IMR-90 (cell line): ENCODE results near the gene GPSM3. TPM values are rescaled to one million over a fixed set of nuclear protein-coding genes. Genes with fewer than 3 reads are reported as not detected.

Experiments
- ATAC-seq: fragments of 200-7000 bp; cut with Tn5 transposase; 2 replicates; pipeline ENCODE4 v1.9.1; 2020; ENCODE audit warnings: low read depth, mild to moderate bottlenecking, moderate library complexity
- BruUV-seq: library from RNA; stranded (reverse); fragments of 400-500 nt; replicated peaks from 2 replicates; lab custom pipeline; 2021; lab: Mats Ljungman, UMichigan
- CTCF ChIA-PET: fragments of 300-600 bp; formaldehyde crosslinking; extraction: SDS; loops from one replicate; lab custom pipeline; 2021; ENCODE audit warnings: antibody characterized with exemption; lab: Yijun Ruan, JAX
- POLR2A ChIA-PET: fragments of 300-600 bp; sonication (Branson Sonifier 250); formaldehyde crosslinking; loops from one replicate; lab custom pipeline; 2022; ENCODE audit warnings: antibody characterized with exemption; ENCODE audit not compliant: unreplicated experiment; lab: Charles Lee
- DNase-seq: peaks from one replicate; pipeline ENCODE4 v3.0.0; 2013
- H2AFZ ChIP-seq: replicated peaks from 2 replicates; pipeline ENCODE3; 2013; ENCODE audit warnings: low read length, mild to moderate bottlenecking; ENCODE audit not compliant: poor library complexity
- H2AK5ac ChIP-seq: 2 replicates; pipeline ENCODE4 v1.6.1; 2013; ENCODE audit warnings: low read depth, low read length, inconsistent platforms
- H2AK9ac ChIP-seq: replicated peaks from 2 replicates; pipeline ENCODE3; 2013; ENCODE audit warnings: mild to moderate bottlenecking, low read depth, low read length, moderate library complexity; ENCODE audit not compliant: poor library complexity
- H2BK120ac ChIP-seq: 2 replicates; pipeline ENCODE4 v1.6.1; 2013; ENCODE audit warnings: low read depth, low read length, inconsistent platforms
- H2BK15ac ChIP-seq: 3 replicates; pipeline ENCODE4 v1.6.1; 2013; ENCODE audit warnings: low read depth, low read length, inconsistent platforms
- H2BK20ac ChIP-seq: 2 replicates; pipeline ENCODE4 v1.6.1; 2013; ENCODE audit warnings: low read depth, mild to moderate bottlenecking, inconsistent platforms, low read length, moderate library complexity
- H2BK5ac ChIP-seq: 2 replicates; pipeline ENCODE4 v1.6.1; 2013; ENCODE audit warnings: mild to moderate bottlenecking, low read depth, low read length, inconsistent platforms; ENCODE audit not compliant: poor library complexity, severe bottlenecking
- H3K14ac ChIP-seq: replicated peaks from 2 replicates; pipeline ENCODE4 v1.6.1; 2013; ENCODE audit warnings: low read depth, low read length, inconsistent platforms
- H3K18ac ChIP-seq: 2 replicates; pipeline ENCODE4 v1.6.1; 2013; ENCODE audit warnings: low read depth, low read length, control low read depth
- H3K23ac ChIP-seq: 2 replicates; pipeline ENCODE4 v1.6.1; 2013; ENCODE audit warnings: low read depth, low read length, inconsistent platforms
- H3K27ac ChIP-seq: 2 replicates; pipeline ENCODE4 v1.5.1; 2013; ENCODE audit warnings: mild to moderate bottlenecking, control low read depth, low read length; ENCODE audit not compliant: insufficient read depth
- H3K27me3 ChIP-seq: 2 replicates; pipeline ENCODE4 v1.6.1; 2013; ENCODE audit warnings: low read length; ENCODE audit not compliant: control insufficient read depth, insufficient read depth
- H3K36me3 ChIP-seq: 2 replicates; pipeline ENCODE4 v1.6.1; 2013; ENCODE audit warnings: low read length, mixed read lengths; ENCODE audit not compliant: control insufficient read depth, insufficient read depth
- H3K4ac ChIP-seq: 2 replicates; pipeline ENCODE4 v1.6.1; 2013; ENCODE audit warnings: low read depth, low read length, inconsistent platforms
- H3K4me1 ChIP-seq: 2 replicates; pipeline ENCODE4 v1.6.1; 2013; ENCODE audit warnings: low read length, mixed read lengths; ENCODE audit not compliant: control insufficient read depth, insufficient read depth
- H3K4me2 ChIP-seq: 2 replicates; pipeline ENCODE4 v1.6.1; 2013; ENCODE audit warnings: low read depth, mild to moderate bottlenecking, control low read depth, low read length, moderate library complexity
- H3K4me3 ChIP-seq: 2 replicates; pipeline ENCODE4 v1.5.1; 2013; ENCODE audit warnings: low read depth, mild to moderate bottlenecking, control low read depth, low read length, moderate library complexity; ENCODE audit not compliant: insufficient read depth
- H3K56ac ChIP-seq: 2 replicates; pipeline ENCODE4 v1.6.1; 2013; ENCODE audit warnings: low read length, inconsistent platforms; ENCODE audit not compliant: insufficient read depth; ENCODE audit errors: extremely low read depth
- H3K79me1 ChIP-seq, 2 experiments: 2 replicates each; pipeline ENCODE4 v1.6.1; 2013; ENCODE audit warnings: low read length in 2 of 2, inconsistent platforms in 1 of 2, low read depth in 1 of 2
- H3K9ac ChIP-seq: 2 replicates; pipeline ENCODE4 v1.6.1; 2013; ENCODE audit warnings: low read depth, low read length, control low read depth
- H3K9me1 ChIP-seq: 2 replicates; pipeline ENCODE4 v1.6.1; 2013; ENCODE audit warnings: low read length, inconsistent platforms; ENCODE audit not compliant: insufficient read depth
- H3K9me3 ChIP-seq: 2 replicates; pipeline ENCODE4 v1.6.1; 2013; ENCODE audit warnings: low read length; ENCODE audit not compliant: control insufficient read depth, insufficient read depth
- H4K20me1 ChIP-seq: 2 replicates; pipeline ENCODE4 v1.6.1; 2013; ENCODE audit warnings: low read length, inconsistent platforms; ENCODE audit not compliant: insufficient read depth
- H4K5ac ChIP-seq: 2 replicates; pipeline ENCODE4 v1.6.1; 2013; ENCODE audit warnings: mild to moderate bottlenecking, low read depth, low read length, control low read depth
- H4K8ac ChIP-seq, 2 experiments: 2 replicates each; pipeline ENCODE4 v1.6.1; 2013; ENCODE audit warnings: low read depth in 2 of 2, low read length in 2 of 2, control low read depth in 1 of 2, inconsistent platforms in 1 of 2
- H4K91ac ChIP-seq: 2 replicates; pipeline ENCODE4 v1.6.1; 2013; ENCODE audit warnings: low read depth, low read length, inconsistent platforms; ENCODE audit not compliant: insufficient read depth
- CEBPB ChIP-seq: IDR thresholded peaks from 2 replicates; pipeline ENCODE4 v1.6.1; 2012; ENCODE audit warnings: low read depth, low read length, improper control_type of control experiment
- CHD1 ChIP-seq: IDR thresholded peaks from 2 replicates; pipeline ENCODE4 v1.6.1; 2012; ENCODE audit warnings: low read depth, low read length, improper control_type of control experiment
- FOS ChIP-seq: fragments of 150-350 bp; IDR thresholded peaks from 2 replicates; pipeline ENCODE4 v1.6.1; 2016; ENCODE audit warnings: low read depth, low read length
- MAFK ChIP-seq: IDR thresholded peaks from 2 replicates; pipeline ENCODE4 v1.6.1; 2012; ENCODE audit warnings: low read depth, low read length, improper control_type of control experiment
- MAZ ChIP-seq: IDR thresholded peaks from 2 replicates; pipeline ENCODE4 v1.6.1; 2012; ENCODE audit warnings: low read depth, mild to moderate bottlenecking, low read length, improper control_type of control experiment, moderate library complexity, borderline replicate concordance
- MXI1 ChIP-seq: IDR thresholded peaks from 2 replicates; pipeline ENCODE4 v1.6.1; 2012; ENCODE audit warnings: low read depth, mild to moderate bottlenecking, low read length, moderate library complexity, borderline replicate concordance
- RCOR1 ChIP-seq: IDR thresholded peaks from 2 replicates; pipeline ENCODE4 v1.6.1; 2012; ENCODE audit warnings: mild to moderate bottlenecking, low read length, improper control_type of control experiment; ENCODE audit not compliant: insufficient replicate concordance
- RFX5 ChIP-seq: IDR thresholded peaks from 2 replicates; pipeline ENCODE4 v1.8.0; 2012; ENCODE audit warnings: low read depth, mild to moderate bottlenecking, low read length, moderate library complexity
- SMC3 ChIP-seq: fragments of 150-350 bp; IDR thresholded peaks from 2 replicates; pipeline ENCODE4 v1.6.1; 2016; ENCODE audit warnings: low read depth, mild to moderate bottlenecking, antibody characterized with exemption, low read length, moderate library complexity
- USF2 ChIP-seq: fragments of 150-350 bp; IDR thresholded peaks from 2 replicates; pipeline ENCODE4 v1.6.1; 2017; ENCODE audit warnings: mild to moderate bottlenecking, antibody characterized with exemption, low read length, low read depth
- WGBS, 2 experiments: methylation state at CpG; one replicate each; pipeline versions ENCODE4 v1.1.5 to v1.1.7; 2013; ENCODE audit warnings: missing lambda C conversion rate in 2 of 2; ENCODE audit not compliant: insufficient read length in 1 of 2; ENCODE audit errors: extremely low coverage in 2 of 2; 5-methylcytosine and 5-hydroxymethylcytosine counted together
- dilution Hi-C: fragments of 300-500 bp; cut with HindIII; formaldehyde crosslinking; loops from one replicate; pipeline ENCODE4 v1.14.3; 2018; ENCODE audit warnings: low sequenced_read_pairs; ENCODE audit not compliant: unreplicated experiment
- in situ Hi-C: fragments of 300-500 bp; cut with MboI; formaldehyde crosslinking; loops from 3 replicates; pipeline ENCODE4 v1.14.3; 2019; ENCODE audit warnings: low sequenced_read_pairs, inconsistent platforms, mixed read lengths
- intact Hi-C: fragments of 100-400 bp; cut with micrococcal nuclease; formaldehyde crosslinking; loops from 2 replicates; pipeline ENCODE4 v1.10.0; 2022
- polyA plus RNA-seq, 3 experiments: library from polyadenylated mRNA; depleted of rRNA; stranded (reverse); fragments of >200 nt; gene quantifications; 2 replicates each; pipeline ENCODE4 v1.2.3, GENCODE V29; 2012; ENCODE audit warnings: low replicate concordance in 1 of 3
- total RNA-seq: library from RNA; depleted of rRNA; stranded (reverse); fragments of >200 nt; gene quantifications from 2 replicates; pipeline ENCODE4 v1.2.3, GENCODE V29; 2012
- TF ChIP-seq, protein P1 (sequence below): conservative IDR thresholded peaks from 2 replicates; pipeline ENCODE4 v1.5.1; 2012; ENCODE audit warnings: mild to moderate bottlenecking, low read depth, low read length, improper control_type of control experiment
- TF ChIP-seq, protein P2 (sequence below): fragments of 150-350 bp; IDR thresholded peaks from 2 replicates; pipeline ENCODE4 v1.6.1; 2016; ENCODE audit warnings: low read depth, mild to moderate bottlenecking, low read length, moderate library complexity, borderline replicate concordance

The GPSM3 gene
- total and polyA plus RNA-seq, 2 of the 4 experiments (the other 2 are of a cell fraction), result 3.0 to 9.8 TPM

DNA sequence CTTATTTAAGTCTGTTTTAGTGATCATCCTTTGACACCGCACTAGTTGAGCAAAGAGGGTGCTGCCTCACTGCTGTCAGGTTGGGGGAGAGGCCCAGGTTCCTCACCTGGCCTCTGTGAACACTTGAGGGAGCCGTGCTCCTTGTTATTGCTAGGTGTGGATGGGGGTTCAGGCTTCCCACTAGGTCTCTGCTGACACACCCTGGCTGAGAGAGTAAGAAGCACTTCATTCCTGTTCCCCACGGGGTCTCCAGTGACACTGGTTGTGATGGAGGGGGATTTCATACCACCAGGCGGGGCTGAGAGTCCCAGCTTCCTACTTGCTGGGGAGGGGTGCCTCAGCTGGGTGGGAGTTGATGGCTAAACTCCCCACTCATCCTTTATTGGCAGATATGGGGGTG is 42.5 kb upstream of the GPSM3 start:
- Histone ChIP-seq H3K14ac (no peak overlapping the region), H2BK15ac (no peak overlapping the region), H3K9ac (no peak overlapping the region), H3K4me3 (no peak overlapping the region), H3K36me3 (no peaks in the 10 kb centered on the region), H2AFZ (peak overlapping the region; percentile 21), H3K56ac (no peak overlapping the region), H3K9me3 (no peaks in the 10 kb centered on the region), H3K4me1 (no peaks in the 10 kb centered on the region), H4K91ac (no peak overlapping the region), H3K9me1 (no peaks in the 10 kb centered on the region), H2BK120ac (no peak overlapping the region), H3K23ac (no peak overlapping the region), H3K27me3 (peaks cover 2% of the 10 kb centered on the region), H3K18ac (no peak overlapping the region), H2BK20ac (no peak overlapping the region), H2AK5ac (no peak overlapping the region), H3K79me1 (no peaks in the 10 kb centered on the region), H4K5ac (no peak overlapping the region), H3K27ac (no peak overlapping the region), H3K4ac (no peak overlapping the region), H3K4me2 (no peak overlapping the region), H4K20me1 (no peaks in the 10 kb centered on the region), H2AK9ac (peak overlapping the region; percentile 28), H2BK5ac (no peak overlapping the region), H4K8ac (no peak overlapping the region)
- DNase-seq, result no peak
- TF ChIP-seq MAZ, result no peak
- TF ChIP-seq RFX5, result no peak
- no peak for TF ChIP-seq CEBPB
- no peak for TF ChIP-seq MAFK
- TF ChIP-seq, protein P1, sequence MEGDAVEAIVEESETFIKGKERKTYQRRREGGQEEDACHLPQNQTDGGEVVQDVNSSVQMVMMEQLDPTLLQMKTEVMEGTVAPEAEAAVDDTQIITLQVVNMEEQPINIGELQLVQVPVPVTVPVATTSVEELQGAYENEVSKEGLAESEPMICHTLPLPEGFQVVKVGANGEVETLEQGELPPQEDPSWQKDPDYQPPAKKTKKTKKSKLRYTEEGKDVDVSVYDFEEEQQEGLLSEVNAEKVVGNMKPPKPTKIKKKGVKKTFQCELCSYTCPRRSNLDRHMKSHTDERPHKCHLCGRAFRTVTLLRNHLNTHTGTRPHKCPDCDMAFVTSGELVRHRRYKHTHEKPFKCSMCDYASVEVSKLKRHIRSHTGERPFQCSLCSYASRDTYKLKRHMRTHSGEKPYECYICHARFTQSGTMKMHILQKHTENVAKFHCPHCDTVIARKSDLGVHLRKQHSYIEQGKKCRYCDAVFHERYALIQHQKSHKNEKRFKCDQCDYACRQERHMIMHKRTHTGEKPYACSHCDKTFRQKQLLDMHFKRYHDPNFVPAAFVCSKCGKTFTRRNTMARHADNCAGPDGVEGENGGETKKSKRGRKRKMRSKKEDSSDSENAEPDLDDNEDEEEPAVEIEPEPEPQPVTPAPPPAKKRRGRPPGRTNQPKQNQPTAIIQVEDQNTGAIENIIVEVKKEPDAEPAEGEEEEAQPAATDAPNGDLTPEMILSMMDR, result no peak
- no peak for TF ChIP-seq FOS
- no peak for TF ChIP-seq USF2
- no peak for TF ChIP-seq CHD1
- no peak for TF ChIP-seq RCOR1
- TF ChIP-seq MXI1, result no peak
- TF ChIP-seq SMC3, result no peak
- TF ChIP-seq, protein P2, sequence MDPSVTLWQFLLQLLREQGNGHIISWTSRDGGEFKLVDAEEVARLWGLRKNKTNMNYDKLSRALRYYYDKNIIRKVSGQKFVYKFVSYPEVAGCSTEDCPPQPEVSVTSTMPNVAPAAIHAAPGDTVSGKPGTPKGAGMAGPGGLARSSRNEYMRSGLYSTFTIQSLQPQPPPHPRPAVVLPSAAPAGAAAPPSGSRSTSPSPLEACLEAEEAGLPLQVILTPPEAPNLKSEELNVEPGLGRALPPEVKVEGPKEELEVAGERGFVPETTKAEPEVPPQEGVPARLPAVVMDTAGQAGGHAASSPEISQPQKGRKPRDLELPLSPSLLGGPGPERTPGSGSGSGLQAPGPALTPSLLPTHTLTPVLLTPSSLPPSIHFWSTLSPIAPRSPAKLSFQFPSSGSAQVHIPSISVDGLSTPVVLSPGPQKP, result no peak
- no TSS peak for BruUV-seq
- POLR2A ChIA-PET, result interaction anchor here (0.6 kb wide), 1 partner anchor 100 kb away, joined by 8 read pairs; no protein-coding TSS in a partner anchor
- intact Hi-C loops, result no loop called here
- 25% methylated on average over 2 of the region's 4 CpGs; no CpG with 5 or more reads in 1 of the 2 experiments for WGBS, 2 experiments
- CTCF ChIA-PET, result no interaction called here
- dilution Hi-C loops, result no loop called here
- ATAC-seq, result no peak
- in situ Hi-C loops, result no loop called here
